ENCODE data around the gene SP100.

DNA sequence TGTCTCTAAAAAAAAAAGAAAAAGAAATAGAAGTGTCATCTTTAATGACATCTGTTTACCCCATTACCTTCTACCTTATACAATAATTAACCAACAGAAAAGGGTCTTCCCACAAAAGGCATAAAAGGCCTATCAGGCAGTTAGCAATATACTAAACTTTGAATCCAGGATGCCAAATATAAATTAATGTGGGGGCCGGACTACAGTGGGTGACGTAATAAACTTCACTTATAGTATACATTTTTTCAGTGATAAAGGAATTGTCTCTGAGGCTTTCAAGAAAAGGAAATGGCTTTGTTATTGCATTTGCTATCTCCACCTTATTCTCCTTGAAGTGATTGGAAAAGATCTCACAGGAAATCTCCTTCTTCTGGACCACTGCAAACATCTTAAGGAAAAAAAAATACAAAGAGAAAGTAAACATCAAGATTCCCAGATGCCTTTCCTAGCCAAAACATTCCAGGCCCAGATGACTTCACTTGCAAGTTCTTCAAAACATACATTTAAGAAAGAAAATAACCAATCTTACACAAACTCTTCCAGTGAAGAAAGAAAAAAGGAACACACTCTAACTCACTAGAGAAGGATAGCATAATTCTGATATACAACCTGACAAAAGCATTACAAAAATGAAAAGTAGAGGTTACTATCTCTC, 170.5 kb downstream of the SP100 start:
- TF ChIP-seq POLR2A (IDR thresholded peaks at IDR 0.05) (no peak), CTCF (IDR thresholded peaks at IDR 0.05) (no peak)

Measured in testis (tissue), 2 donors.